ENCODE data around the gene KPNA5. TPM values are rescaled to one million over a fixed set of nuclear protein-coding genes. Genes with fewer than 3 reads are reported as not detected.
"Not testable (repeated sequence)": the region's sequence is repeated elsewhere in the genome, so short reads cannot be mapped to it uniquely, and the experiment has no call there.

KPNA5 gene
- total RNA-seq, 1 donor from 2014 or later: 18.1 TPM

- TF ChIP-seq CTCF (IDR thresholded peaks at IDR 0.05): no peak
- DNase-seq (no peak), ATAC-seq (no peak)
- H3K27ac ChIP-seq: no peak overlapping the region
- intact Hi-C loops (cut with DNase I): no loop called here
- no peak overlapping the region for H3K4me3 ChIP-seq
- H3K36me3 ChIP-seq: no peaks in the 10 kb centered on the region
- no peaks in the 10 kb centered on the region for H3K9me3 ChIP-seq
- H3K27me3 ChIP-seq: no peaks in the 10 kb centered on the region
- H3K4me1 ChIP-seq: peaks cover 21% of the 10 kb centered on the region
Observed at GRCh38 chr6:116666869-116667268, 14.1 kb upstream of the KPNA5 start.

GRCh38 chr6:116667623-116668022 lies 13.4 kb upstream of the KPNA5 start:
- Histone ChIP-seq H3K4me3 (peak overlapping the region; percentile 94), H3K4me1 (peaks cover 21% of the 10 kb centered on the region), H3K9me3 (no peaks in the 10 kb centered on the region), H3K27me3 (no peaks in the 10 kb centered on the region), H3K36me3 (no peaks in the 10 kb centered on the region), H3K27ac (no peak overlapping the region)
- TF ChIP-seq CTCF (IDR thresholded peaks at IDR 0.05): no peak
- intact Hi-C loops (cut with DNase I): no loop called here
- ATAC-seq (peak; percentile 39), DNase-seq (no peak)

GRCh38 chr6:116672306-116672705 lies 8.7 kb upstream of the KPNA5 start:
- Histone ChIP-seq H3K9me3 (no peaks in the 10 kb centered on the region), H3K4me3 (no peak overlapping the region), H3K36me3 (no peaks in the 10 kb centered on the region), H3K27me3 (no peaks in the 10 kb centered on the region), H3K4me1 (no peaks in the 10 kb centered on the region), H3K27ac (no peak overlapping the region)
- TF ChIP-seq CTCF (IDR thresholded peaks at IDR 0.05): no peak
- DNase-seq: no peak
- ATAC-seq: no peak
- intact Hi-C loops (cut with DNase I): no loop called here

GRCh38 chr6:116676021-116676420 lies 5.0 kb upstream of the KPNA5 start:
- Histone ChIP-seq H3K27me3 (no peaks in the 10 kb centered on the region), H3K9me3 (no peaks in the 10 kb centered on the region), H3K4me1 (no peaks in the 10 kb centered on the region), H3K4me3 (no peak overlapping the region), H3K27ac (no peak overlapping the region), H3K36me3 (no peaks in the 10 kb centered on the region)
- no peak for TF ChIP-seq CTCF (IDR thresholded peaks at IDR 0.05)
- ATAC-seq (no peak), DNase-seq (no peak)
- intact Hi-C loops (cut with DNase I): no loop called here

GRCh38 chr6:116682334-116682712 lies 1.3 kb downstream of the KPNA5 start:
- Histone ChIP-seq H3K36me3 (no peaks in the 10 kb centered on the region), H3K27me3 (no peaks in the 10 kb centered on the region), H3K4me1 (peaks cover 6% of the 10 kb centered on the region), H3K4me3 (peak overlapping the region; percentile 93), H3K27ac (peak overlapping the region; percentile 95), H3K9me3 (no peaks in the 10 kb centered on the region)
- DNase-seq (no peak), ATAC-seq (peak; percentile 56)
- intact Hi-C loops (cut with DNase I): no loop called here
- no peak for TF ChIP-seq CTCF (IDR thresholded peaks at IDR 0.05)

GRCh38 chr6:116685437-116685993 lies 4.5 kb downstream of the KPNA5 start:
- Histone ChIP-seq H3K27ac (no peak overlapping the region), H3K27me3 (no peaks in the 10 kb centered on the region), H3K36me3 (peaks cover 4% of the 10 kb centered on the region), H3K4me3 (no peak overlapping the region), H3K4me1 (peaks cover 6% of the 10 kb centered on the region), H3K9me3 (no peaks in the 10 kb centered on the region)
- DNase-seq (no peak), ATAC-seq (no peak)
- TF ChIP-seq CTCF (IDR thresholded peaks at IDR 0.05): no peak
- intact Hi-C loops (cut with DNase I): no loop called here

- H3K27me3 ChIP-seq; intact Hi-C loops (cut with DNase I); H3K4me3 ChIP-seq; ATAC-seq; H3K4me1 ChIP-seq; H3K9me3 ChIP-seq; H3K27ac ChIP-seq; DNase-seq; H3K36me3 ChIP-seq: not testable (repeated sequence)
Observed at GRCh38 chr6:116686475-116687101, 5.6 kb downstream of the KPNA5 start.
